Measurements from ENCODE around the gene RNF220.

The RNF220 gene

DNA sequence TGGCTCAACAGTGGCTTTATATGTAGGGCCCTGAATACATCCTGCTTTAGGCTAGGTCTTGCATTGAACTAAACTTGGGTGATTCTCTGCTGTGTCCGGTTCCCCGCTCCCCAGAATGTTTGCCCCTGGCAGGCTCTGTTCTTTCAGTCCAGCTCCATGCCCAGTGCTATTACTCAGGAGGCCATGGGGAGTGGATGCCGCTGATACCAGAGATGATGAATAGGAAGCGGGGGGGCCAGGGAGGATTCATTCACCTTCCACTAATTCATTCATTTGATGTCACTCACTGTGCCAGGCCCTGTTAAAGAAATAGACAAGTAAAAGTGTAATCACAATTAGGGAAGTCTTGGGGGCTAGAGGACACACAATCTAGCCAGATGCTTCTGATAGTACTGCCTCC, 185.4 kb downstream of the RNF220 start:
- DNase-seq: no peak

DNA sequence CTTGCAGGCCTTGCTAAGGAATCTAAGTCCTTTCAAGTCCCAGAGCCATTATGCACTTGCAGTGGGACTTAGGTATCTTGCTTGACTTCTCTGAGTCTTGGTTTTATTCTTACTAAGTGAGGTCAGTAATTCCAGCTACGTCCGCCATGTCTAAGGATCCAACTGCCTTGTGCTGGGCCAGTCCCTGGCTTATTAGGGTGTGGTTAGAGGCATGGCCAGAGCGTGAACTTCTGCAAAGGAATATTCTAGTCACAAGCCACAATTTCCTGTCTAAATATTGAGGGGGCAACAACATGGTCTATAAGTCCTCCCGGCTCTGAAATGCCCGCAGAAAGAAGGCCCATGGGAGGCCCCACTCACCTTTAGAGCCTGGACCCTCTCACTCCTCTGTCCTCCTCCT, 186.3 kb downstream of the RNF220 start:
- DNase-seq: no peak

GRCh38 chr1:44592208-44593145, 187.4 kb downstream of the RNF220 start:
- no peak for DNase-seq

GRCh38 chr1:44594353-44594752, 189.3 kb downstream of the RNF220 start:
- DNase-seq: no peak

GRCh38 chr1:44594871-44595735, 190.0 kb downstream of the RNF220 start:
- DNase-seq: peak; percentile 63

- no peak for DNase-seq
Observed at GRCh38 chr1:44596511-44596910, 191.5 kb downstream of the RNF220 start.

DNA sequence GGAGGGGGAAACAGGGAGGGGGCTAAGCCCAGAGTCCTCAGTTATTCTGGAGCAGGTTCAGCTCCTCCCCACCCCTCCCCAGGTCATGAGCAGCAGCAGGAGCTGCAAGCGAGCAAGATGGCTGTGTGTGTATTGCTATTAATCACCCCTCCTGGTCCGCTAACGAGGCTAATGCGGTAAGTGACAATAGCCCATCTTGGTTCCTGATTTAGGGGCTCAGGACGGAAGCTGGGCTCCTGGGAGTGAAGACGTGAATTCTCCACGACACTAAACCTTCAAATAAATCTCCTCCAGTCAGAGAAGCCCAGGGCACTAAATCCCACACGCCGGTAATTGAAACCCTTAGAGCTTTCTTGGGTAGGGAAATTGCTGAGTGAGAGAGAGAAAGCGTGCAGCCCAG, 193.1 kb downstream of the RNF220 start:
- no peak for DNase-seq

GRCh38 chr1:44602634-44603628, 197.9 kb downstream of the RNF220 start:
- no peak for DNase-seq

GRCh38 chr1:44603718-44604117, 198.7 kb downstream of the RNF220 start:
- no peak for DNase-seq

DNA sequence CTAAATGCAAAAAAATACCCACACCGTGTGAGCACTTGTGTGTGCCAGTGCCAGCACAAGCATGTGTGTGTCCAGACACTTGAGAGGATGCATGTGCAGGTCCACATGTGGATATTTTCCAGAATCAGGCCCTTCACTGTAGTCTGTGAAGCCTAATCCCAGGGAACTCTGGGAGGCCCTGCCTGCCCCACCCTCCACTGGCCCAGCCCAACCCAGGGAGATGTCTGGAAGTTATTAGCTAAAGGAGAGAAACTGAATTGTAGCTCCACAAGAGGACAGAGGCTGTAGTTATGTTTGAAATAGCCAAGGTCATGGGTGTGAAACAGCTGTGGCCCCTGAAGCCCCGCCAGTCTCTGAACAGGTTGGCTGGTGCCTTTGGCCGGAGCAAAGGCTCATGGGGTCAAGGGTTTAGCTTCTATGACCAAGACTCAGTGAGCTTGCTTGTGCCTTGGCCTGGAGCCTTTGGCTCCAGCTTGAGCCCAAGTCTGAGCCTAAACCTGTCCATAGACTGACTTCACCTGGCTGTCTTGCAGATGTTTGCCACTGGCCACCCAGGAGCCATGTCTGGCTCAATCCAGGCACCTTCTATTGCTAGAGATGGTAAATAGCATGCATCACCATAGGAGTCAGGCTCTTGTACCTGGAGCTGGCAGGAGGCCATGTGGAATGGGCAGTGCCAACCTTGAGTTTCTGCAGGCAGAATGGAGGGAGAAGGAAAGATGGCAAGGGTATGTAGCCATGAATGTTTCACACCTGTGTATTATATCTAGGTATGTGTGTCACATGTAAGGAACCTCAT, 199.3 kb downstream of the RNF220 start:
- no peak for DNase-seq

GRCh38 chr1:44605914-44606615, 201.0 kb downstream of the RNF220 start:
- no peak for DNase-seq

- no peak for DNase-seq
Observed at GRCh38 chr1:44606701-44607281, 201.7 kb downstream of the RNF220 start.

- no peak for DNase-seq
Observed at GRCh38 chr1:44608141-44608540, 203.1 kb downstream of the RNF220 start.

- no peak for DNase-seq
Observed at GRCh38 chr1:44609412-44609767, 204.3 kb downstream of the RNF220 start.

- DNase-seq: no peak
Observed at GRCh38 chr1:44609768-44610526, 204.9 kb downstream of the RNF220 start.

- DNase-seq: no peak
Observed at GRCh38 chr1:44610527-44611148, 205.6 kb downstream of the RNF220 start.

GRCh38 chr1:44611419-44611818, 206.4 kb downstream of the RNF220 start:
- DNase-seq: no peak

GRCh38 chr1:44611866-44612265, 206.8 kb downstream of the RNF220 start:
- no peak for DNase-seq

- DNase-seq: no peak
Observed at GRCh38 chr1:44613941-44614340, 208.9 kb downstream of the RNF220 start.

Measured in stimulated activated naive CD4-positive, alpha-beta T cell treated with Interleukin-2 at 50 U/mL for 16 hours (primary cell).